AG09309 (cell line): ENCODE results near the gene TSPOAP1.

Experiments used
- DNase-seq: peaks from one replicate; pipeline ENCODE4 v3.0.0-alpha.2; 2010; ENCODE audit warnings: low read depth
- H3K4me3 ChIP-seq: 2 replicates; pipeline ENCODE4 v1.5.1; 2011; ENCODE audit warnings: mild to moderate bottlenecking, low read depth, low read length, moderate library complexity; ENCODE audit not compliant: control insufficient read depth
- TF ChIP-seq, protein P1 (sequence below): IDR thresholded peaks from 2 replicates; pipeline ENCODE4 v1.5.1; 2011; ENCODE audit warnings: mild to moderate bottlenecking, low read depth, low read length, inconsistent platforms; ENCODE audit not compliant: insufficient read depth, control insufficient read depth; ENCODE audit errors: missing control alignments

Gene TSPOAP1

GRCh38 chr17:58368860-58369213 is 40.2 kb upstream of the TSPOAP1 start:
- DNase-seq: no peak
- TF ChIP-seq, protein P1, sequence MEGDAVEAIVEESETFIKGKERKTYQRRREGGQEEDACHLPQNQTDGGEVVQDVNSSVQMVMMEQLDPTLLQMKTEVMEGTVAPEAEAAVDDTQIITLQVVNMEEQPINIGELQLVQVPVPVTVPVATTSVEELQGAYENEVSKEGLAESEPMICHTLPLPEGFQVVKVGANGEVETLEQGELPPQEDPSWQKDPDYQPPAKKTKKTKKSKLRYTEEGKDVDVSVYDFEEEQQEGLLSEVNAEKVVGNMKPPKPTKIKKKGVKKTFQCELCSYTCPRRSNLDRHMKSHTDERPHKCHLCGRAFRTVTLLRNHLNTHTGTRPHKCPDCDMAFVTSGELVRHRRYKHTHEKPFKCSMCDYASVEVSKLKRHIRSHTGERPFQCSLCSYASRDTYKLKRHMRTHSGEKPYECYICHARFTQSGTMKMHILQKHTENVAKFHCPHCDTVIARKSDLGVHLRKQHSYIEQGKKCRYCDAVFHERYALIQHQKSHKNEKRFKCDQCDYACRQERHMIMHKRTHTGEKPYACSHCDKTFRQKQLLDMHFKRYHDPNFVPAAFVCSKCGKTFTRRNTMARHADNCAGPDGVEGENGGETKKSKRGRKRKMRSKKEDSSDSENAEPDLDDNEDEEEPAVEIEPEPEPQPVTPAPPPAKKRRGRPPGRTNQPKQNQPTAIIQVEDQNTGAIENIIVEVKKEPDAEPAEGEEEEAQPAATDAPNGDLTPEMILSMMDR: no peak
- no peak overlapping the region for H3K4me3 ChIP-seq

DNA sequence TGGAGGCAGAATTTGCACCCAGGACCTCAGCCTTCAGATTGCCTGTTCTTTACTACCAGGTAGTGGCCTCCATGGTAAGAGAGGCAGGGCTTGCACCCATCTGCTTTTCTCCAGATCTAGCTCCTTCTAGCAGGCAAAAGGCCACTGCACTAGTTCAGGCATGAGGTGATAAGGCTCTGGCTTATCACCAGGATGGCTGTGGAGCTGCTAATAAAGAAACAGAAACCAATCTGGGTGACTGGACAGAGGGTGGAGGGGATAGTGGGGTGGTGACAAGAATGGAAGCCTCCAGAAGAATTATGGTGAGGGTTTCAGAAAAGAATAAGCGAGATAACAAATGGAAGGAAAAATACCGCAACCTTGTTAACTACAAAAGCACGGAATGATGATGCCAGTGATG is 38.9 kb upstream of the TSPOAP1 start:
- H3K4me3 ChIP-seq: no peak overlapping the region
- TF ChIP-seq, protein P1: no peak
- DNase-seq: no peak

DNA sequence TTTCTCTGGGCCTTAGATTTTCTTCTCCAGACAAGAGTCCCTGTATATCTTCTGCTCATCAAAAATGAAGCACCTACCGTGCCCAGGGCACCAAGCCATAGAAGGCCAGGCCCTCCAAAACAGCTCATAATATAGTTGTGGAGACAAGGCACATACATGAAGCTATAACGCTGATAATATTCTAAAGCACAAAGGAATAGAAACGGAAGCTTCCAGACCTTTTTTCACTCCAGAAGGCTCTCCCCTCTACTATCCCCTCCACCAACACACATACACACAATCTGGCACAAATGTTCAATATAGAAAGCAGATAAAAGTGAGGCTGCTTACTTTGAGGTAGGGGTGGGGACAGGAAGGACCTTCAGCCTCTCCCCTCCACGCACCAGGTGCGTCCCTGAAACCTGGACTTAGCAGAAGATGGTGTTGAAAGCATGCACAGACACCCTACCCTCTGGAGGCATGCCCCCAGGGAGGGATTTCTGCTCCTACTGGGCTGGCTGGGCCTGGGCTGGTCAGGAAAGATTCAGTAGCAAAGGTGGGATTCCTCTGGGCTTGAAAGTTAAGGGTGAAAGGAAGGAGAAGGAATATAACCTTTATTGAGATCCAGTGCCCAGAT is 37.5 kb upstream of the TSPOAP1 start:
- no peak for DNase-seq
- no peak overlapping the region for H3K4me3 ChIP-seq
- TF ChIP-seq, protein P1: no peak

DNA sequence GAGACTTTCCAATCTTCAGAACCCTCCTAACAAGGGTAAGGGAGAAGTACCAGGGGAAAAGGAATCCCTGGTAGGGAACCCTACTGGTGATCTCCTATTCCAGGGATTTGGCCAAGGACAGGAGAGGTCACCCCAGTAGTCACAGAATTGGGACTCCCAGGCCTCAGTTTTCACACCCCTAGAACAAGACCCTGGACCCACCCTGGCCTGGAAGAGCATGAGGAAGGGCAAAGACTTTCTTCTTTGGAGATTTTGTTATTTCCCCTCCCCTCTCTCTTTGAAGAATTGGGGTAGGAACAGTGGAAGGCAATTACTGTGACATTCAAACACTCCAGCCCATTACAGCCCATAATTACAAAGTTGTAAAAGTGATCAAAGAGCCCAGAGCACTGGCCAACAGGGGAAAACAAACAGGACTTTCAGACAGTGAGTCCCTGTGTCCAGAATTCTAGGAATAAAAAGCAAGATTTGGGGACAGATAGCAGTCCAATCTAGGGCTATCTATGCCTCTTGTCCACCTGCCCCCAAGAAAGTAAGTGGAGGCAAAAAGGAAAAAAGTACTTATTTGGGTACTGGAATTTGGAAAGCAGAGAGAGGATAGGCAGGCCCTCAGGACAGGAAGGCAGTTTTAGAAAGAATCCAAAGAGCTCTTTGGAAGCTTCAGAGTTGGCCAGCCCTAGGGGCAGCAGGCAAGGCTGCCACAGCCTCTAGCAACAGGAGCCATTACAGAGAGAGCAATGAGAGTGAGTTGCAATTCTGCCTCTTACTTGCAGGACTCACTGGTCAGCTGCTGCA is 36.8 kb upstream of the TSPOAP1 start:
- DNase-seq: no peak
- no peak overlapping the region for H3K4me3 ChIP-seq
- TF ChIP-seq, protein P1: no peak

- DNase-seq: no peak
- no peak overlapping the region for H3K4me3 ChIP-seq
- TF ChIP-seq, protein P1: no peak
Observed at GRCh38 chr17:58364270-58364942, 35.8 kb upstream of the TSPOAP1 start.

DNA sequence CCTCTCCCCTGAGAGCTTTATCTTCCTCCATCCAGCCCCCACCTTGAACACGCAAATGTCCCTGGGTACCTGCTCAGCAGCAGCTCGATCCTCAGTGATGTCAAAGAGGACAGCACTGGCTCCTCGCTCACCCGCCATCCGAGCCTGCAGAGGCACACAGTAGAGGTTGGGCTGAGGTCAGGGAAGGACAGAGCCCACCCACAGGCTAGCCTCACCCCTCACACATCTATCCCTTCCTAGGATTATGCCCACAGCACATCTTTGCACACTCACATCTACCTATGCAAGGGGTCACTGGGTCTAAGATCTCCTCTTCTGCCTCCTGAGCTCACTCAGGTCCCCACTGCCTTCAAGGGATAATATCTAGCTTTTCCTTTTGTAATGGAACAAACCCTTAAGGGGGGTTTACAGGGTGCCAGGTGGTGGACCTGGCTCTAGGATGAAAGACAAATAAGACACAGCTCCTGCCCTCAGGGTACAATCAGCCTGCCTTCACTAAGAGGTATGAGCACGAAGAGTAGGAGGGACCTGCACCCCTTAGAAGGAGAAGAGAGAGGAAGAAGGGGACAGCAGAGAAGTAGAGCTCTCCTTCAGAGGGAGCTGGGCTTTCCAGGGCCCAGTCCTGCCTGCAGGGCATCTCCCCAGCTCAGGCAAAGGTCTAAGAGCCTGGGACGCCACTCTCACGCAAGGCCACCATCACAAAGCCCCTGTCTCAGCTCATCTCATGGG is 35.0 kb upstream of the TSPOAP1 start:
- TF ChIP-seq, protein P1: no peak
- DNase-seq: no peak
- H3K4me3 ChIP-seq: no peak overlapping the region
